NB4 (cell line): Measurements from ENCODE around the gene PPP2R5D.
A peak's percentile ranks its signal among the peaks of the same experiment; 100 is the strongest.

Experiments
- DNase-seq: peaks from one replicate; pipeline ENCODE4 v3.0.0; 2010; ENCODE audit warnings: low read depth
- H3K4me3 ChIP-seq: one replicate; pipeline ENCODE4 v1.5.1; 2011; ENCODE audit warnings: mild to moderate bottlenecking, low read depth, low read length, moderate library complexity
- MYC ChIP-seq: IDR thresholded peaks from 2 replicates; pipeline ENCODE4 v1.6.1; 2011; ENCODE audit warnings: low read depth, low read length
- POLR2A ChIP-seq: IDR thresholded peaks from 2 replicates; pipeline ENCODE4 v1.6.1; 2011; ENCODE audit warnings: mild to moderate bottlenecking; ENCODE audit not compliant: insufficient read length; ENCODE audit errors: extremely low read depth
- TF ChIP-seq, protein P1 (sequence below): IDR thresholded peaks from one replicate; pipeline ENCODE4 v1.5.1; 2012; ENCODE audit warnings: low read depth, low read length
- TF ChIP-seq, protein P2 (sequence below): IDR thresholded peaks from 2 replicates; pipeline ENCODE4 v1.6.1; 2011; ENCODE audit warnings: low read depth, low read length

Gene PPP2R5D

DNA sequence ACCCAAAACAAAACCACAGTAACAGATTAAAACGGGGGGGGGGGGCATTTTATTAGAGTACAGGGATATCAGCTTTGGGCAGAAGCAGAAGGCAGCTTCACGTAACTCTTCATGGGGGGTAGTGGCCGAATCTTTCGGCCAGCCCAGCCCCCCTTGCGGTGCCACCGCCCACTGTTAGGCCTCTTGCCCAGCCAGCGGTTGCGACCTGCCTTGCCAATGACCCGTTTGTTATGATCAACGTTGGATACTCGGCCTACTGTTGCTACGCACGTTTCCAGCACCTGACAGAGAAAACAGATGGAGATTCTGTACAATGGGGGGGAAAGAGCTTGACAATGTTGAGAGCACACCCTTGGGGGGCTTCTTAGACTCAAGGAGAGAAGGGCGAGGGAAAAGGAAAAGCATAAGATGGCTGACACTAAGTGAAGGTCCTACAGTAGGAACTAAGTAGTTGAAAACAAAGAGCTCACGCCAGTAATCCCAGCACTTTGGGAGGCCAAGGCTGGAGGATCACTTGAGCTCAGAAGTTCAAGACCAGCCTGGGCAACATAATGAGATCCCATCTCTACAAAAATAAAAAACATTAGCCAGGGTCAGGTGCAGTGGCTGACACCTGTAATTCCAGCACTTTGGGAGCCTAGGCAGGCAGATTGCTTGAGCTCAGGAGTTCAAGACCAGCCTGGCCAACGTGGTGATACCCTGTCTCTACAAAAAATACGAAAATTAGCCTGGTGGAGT is 70.0 kb downstream of the PPP2R5D start:
- TF ChIP-seq MYC (no peak), POLR2A (no peak)
- TF ChIP-seq, protein P1, sequence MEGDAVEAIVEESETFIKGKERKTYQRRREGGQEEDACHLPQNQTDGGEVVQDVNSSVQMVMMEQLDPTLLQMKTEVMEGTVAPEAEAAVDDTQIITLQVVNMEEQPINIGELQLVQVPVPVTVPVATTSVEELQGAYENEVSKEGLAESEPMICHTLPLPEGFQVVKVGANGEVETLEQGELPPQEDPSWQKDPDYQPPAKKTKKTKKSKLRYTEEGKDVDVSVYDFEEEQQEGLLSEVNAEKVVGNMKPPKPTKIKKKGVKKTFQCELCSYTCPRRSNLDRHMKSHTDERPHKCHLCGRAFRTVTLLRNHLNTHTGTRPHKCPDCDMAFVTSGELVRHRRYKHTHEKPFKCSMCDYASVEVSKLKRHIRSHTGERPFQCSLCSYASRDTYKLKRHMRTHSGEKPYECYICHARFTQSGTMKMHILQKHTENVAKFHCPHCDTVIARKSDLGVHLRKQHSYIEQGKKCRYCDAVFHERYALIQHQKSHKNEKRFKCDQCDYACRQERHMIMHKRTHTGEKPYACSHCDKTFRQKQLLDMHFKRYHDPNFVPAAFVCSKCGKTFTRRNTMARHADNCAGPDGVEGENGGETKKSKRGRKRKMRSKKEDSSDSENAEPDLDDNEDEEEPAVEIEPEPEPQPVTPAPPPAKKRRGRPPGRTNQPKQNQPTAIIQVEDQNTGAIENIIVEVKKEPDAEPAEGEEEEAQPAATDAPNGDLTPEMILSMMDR = no peak
- TF ChIP-seq, protein P2, sequence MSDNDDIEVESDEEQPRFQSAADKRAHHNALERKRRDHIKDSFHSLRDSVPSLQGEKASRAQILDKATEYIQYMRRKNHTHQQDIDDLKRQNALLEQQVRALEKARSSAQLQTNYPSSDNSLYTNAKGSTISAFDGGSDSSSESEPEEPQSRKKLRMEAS = no peak
- DNase-seq = no peak
- H3K4me3 ChIP-seq = peak overlapping the region; percentile 77

DNA sequence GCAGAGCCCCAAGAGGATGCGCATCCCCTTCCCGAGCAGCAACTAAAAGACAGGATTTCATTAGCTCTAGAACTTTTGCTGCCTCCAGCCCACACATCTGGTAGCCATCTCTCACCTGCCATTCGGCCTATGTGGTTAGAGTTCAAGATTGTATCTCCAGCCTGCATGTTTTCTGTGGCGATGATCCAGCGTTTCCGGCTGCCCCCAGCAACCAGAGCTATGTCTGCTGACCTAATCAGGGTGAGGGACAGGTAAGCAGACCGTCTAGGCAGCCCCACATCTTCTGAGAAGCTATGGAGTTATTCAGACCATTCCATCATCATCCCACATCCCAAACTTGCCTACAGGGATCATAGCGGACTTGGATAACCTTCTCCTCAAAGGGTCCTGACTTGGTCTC is 71.6 kb downstream of the PPP2R5D start:
- no peak for TF ChIP-seq POLR2A
- TF ChIP-seq MYC = no peak
- TF ChIP-seq, protein P1 = no peak
- TF ChIP-seq, protein P2 = no peak
- no peak for DNase-seq
- H3K4me3 ChIP-seq = no peak overlapping the region

DNA sequence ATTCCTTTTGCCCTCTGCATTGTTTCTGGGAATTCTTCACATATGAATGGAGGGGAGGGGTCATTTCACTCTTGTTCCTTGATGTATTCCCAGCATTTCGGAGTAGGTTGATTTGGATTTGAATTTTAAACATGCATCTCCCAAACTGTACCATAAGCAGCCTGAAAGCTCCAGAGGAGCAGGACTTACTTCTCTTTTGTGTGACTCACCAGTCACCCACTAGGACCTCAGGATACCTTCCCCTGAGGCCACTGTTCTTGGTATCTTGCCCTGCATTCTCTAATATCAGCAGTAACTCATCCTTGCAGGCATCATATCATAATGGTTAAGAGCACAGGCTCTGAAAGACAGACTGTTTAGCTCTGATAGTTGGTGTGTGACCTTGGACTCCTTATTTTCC is 74.2 kb downstream of the PPP2R5D start:
- peak overlapping the region; percentile 99 for H3K4me3 ChIP-seq
- TF ChIP-seq MYC = no peak
- TF ChIP-seq, protein P2 = no peak
- TF ChIP-seq, protein P1 = no peak
- TF ChIP-seq POLR2A = no peak
- peak; percentile 49 for DNase-seq

DNA sequence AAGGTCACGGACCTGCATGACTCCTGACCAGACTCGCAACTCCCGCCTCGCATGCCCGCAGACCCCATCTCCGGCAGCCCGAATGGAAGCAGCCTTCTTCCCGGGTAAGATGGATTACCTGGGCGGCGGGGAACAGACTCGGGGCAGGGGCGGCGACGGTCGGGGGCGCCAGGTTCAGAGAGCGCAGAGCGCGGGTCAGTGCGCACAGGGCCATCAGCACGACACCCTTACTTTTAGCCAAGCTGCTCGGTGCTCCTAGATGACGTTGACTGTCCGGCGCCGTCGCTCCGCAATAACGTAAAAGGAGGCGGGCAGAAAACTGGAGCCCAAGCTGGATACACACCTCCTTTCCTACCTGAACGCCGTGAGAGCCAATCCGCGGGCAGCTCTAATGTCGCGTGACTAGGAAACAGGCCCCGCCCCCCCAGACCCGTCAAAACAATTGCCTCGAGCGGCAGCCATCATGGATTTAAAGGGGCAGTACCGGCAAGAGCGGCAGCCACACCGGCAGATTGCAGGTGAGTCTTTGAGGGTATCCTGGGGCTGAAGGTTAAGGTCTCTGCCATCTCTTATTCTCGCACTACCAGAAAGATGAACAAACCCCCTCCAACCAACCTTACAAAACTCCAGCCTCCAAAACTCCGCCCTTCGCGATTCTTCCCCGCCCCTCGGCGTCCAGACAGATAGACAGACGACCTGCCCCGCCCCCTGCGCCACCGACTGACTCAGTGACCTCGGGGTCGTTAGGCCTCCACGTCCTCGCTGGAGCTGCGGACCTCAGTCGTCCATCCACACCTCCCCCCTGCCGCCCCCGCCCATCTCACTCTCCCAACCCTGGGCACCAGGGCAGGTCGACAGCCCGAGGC is 75.0 kb downstream of the PPP2R5D start, which contains the start of the genes KLC4 and MRPL2:
TSS of gene KLC4 (plus strand) at position 464 of the 866 bp plus-strand sequence. CDS start 1,705 bp downstream, outside the sequence.
TSS of gene MRPL2 (minus strand) at position 267 of the 866 bp plus-strand sequence. CDS start at position 214, 53 bp downstream.
- H3K4me3 ChIP-seq = peak within 1 kb of the TSS; percentile 99
- DNase-seq = peak; percentile 99
- TF ChIP-seq POLR2A (peak; percentile 84), MYC (peak; percentile 72)
- TF ChIP-seq, protein P2 = peak; percentile 70; the same call in 1 of the 2 replicates
- TF ChIP-seq, protein P1 = no peak

DNA sequence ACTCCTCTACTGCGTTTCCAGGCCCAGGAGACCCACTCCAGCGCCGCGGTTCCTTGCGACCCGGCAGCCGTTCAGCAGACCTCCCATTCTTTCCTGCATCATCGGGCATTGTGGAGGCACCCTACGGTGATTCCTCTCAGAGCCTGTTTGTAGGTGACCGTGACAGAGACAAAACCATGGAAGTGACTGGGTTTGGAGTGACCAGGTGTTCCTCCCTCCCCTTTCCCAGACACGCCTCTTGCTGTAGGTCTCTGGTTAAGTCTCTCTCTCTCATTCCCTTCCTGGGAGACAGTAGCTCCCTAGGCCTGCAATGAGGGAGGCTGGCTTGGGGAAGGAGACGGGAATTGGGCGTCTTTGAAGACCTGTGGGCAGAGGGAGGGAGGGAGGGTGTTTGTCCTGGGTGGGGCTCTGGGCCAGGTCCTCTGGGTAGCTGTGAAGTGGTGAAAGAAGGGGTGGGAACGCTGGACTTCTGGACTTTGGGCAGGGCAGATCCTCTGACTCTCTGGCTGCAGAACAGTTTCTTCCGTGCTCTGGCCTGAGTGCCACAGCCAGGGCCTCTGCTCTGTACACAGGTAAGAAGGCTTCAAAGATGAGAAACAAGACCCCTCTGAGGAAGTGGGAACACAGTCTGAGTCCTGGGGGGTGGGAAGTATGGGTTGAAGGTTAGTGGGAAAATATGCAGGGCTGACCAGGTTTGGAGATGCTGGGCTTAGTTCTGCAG is 75.8 kb downstream of the PPP2R5D start:
- no peak for DNase-seq
- peak overlapping the region; percentile 99 for H3K4me3 ChIP-seq
- TF ChIP-seq MYC (0 out of 2 replicates have a peak, but pooled peaks have one; percentile 30), POLR2A (no peak)
- TF ChIP-seq, protein P1 = no peak
- TF ChIP-seq, protein P2 = no peak
